Stimulated activated CD8-positive, alpha-beta memory T cell treated with anti-CD3 and anti-CD28 coated beads, Interleukin-12 subunit alpha, Interleukin-12 subunit beta, amount 100 ng/mL, for 1 hour (primary cell): ENCODE measurements around the gene SDK1.
"Not testable (repeated sequence)": the region's sequence is repeated elsewhere in the genome, so short reads cannot be mapped to it uniquely, and the experiment has no call there.

Experiments used
- DNase-seq: peaks from one replicate; pipeline ENCODE4 v3.0.0-alpha.2; 2020; ENCODE audit warnings: low read depth

SDK1 gene

DNA sequence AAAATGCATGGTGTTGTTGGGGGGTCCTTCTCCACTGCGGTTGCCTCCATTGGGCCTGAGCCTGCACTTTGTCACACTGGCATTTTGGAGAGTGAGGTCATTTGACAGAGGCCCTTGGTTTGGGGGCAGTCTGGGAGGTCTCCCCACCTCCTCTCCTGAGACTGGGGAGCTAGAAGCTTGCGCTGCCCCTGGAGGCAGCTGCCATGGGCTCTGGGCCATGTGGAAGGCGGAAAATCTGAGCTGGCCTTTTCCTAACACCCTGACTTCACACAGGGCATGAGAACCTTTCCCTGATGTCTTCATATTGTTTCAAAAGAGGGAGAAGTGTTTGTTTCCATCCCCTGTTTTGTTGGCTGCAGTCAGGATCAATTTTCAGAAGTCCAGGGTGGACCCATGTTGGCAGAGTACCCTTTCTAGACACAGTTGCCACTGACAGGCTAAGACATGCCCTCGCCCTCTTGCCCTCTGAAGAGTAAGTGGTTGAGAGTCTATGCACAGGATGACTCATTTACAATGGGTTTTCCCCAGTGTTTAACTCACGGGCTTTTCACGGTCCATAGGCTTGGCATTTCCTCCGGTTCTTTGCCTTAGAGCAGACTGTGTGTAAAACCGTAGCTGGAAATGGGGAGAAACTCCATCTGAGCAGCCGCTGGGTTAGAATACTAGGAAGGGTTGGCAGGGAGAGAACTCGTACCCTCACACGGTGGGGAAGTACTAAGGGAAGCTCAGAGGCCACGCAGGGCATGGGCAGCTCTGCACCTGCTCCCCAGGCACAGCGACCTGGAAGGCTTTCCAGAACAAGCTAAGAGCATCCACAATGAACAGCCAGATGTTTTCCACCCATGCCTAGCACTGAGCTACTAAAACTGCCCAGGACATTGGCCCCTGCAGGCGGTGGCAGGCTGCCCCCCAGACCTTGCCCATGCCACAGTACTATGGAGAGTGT lies 655.0 kb downstream of the SDK1 start:
- DNase-seq = no peak

DNA sequence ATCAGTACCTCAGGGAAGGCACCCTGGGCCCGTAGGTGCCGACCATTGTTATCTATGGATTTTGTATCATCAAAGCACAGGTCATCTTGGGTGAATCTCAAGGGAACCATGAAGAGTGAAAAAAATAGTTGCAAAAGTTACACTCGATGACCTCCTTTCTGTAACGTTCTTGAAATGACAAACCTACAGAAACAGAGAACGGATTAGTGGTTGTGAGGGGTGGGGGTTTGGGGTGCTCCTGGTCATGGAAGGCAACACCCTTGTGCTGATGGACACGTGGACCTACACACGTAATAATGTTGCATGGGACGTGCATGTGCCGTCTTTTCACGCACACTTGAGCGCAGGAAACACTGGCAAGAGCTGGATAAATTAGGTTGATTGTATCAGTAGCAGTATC lies 655.9 kb downstream of the SDK1 start:
- no peak for DNase-seq

DNA sequence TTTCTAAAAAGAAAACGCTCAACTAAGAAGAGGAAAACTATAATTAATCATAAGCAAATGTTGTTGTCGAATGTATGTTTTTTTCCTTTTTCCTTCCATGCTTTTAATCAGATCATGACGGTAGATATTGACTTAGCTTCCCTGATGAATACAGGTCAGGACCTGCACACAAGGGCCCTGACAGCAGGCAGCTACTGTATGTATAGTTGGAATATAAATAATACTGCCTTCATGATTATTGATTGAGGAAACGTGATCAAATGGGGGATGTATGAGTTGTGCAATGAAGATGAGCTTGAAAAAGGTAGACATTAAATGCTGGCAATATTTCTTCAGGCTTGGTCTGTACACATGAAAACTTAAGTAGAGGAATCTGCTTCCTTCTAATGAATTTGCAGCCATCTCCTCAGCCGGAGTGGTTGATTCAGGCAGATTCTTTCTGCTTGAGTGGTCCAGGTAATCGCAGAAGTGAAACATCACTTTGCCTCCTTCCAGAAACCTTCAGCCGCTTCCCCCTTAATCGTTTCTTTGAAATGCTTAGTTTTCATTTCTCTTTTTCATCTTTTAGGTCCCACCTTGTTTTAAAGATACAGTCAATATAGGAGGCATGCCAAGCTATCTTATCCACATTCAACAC lies 656.5 kb downstream of the SDK1 start:
- no peak for DNase-seq

DNA sequence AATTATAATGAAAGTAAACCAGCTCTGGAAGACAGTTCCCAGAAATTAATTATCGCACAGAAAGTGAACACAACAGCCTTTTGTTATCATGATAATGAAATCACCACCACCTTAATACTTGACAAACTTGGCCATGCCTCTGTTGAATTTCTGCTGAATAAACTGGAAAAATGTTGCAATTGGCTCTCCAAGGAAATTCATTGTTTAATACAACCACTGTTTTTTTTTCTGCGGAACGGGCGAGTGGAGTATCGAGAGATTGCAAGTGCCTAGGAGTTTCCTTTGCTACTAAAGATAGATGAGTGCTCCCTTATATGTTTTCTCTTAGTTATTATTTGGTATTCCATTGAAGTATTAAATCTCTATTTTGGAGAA lies 657.0 kb downstream of the SDK1 start:
- no peak for DNase-seq

DNA sequence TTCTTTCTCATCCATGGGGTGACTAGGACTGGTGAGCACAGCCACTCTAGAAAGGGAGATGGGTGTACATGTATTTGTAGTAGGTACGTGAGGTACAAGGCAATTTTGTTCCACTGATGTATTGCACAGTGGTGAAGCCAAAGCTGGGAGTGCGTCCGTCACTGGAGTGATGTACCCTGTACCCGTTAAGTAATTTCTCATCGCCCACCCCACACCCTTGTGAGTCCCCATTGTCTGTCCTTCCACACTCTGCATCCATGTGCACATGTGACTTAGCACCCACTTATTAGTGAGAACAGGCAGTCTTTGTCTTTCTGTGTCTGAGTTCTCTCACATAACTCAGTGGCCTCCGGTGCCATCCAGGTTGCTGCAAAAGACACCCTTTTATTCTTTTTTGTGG lies 658.3 kb downstream of the SDK1 start:
- DNase-seq = no peak

DNA sequence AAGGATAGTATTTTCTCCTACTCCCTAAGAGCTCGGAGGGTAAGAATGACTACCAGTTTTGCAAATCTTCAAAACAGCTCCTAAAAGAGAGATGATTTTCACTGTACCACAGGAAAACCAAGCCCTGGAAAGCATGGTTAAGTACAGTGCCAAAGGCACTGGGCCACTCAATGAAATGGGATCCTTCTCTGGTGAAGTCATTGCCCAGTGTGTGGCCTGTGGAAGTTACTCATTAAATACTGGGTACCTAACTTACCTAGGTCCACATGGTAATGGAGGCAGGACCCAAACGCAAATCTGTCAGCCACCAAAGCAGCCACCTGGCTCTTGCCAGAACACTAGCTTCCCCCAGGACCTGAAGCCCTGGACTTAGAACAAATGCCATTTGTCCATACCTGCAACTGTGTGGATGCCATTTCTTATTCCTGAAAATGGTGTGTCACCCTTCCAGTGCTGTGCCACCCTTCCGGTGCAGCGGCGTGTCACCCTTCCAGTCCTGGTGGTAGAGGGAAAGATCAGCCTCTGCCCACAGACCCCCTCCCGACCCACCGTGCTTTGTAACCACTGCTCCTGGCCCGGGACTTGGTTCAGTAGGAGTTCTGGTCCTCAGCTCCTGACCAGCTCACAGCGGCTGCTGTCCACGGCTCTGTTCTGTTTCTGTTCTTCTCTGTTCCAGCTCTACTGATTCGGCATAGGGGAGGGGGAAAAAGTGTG lies 659.2 kb downstream of the SDK1 start:
- DNase-seq = no peak

DNA sequence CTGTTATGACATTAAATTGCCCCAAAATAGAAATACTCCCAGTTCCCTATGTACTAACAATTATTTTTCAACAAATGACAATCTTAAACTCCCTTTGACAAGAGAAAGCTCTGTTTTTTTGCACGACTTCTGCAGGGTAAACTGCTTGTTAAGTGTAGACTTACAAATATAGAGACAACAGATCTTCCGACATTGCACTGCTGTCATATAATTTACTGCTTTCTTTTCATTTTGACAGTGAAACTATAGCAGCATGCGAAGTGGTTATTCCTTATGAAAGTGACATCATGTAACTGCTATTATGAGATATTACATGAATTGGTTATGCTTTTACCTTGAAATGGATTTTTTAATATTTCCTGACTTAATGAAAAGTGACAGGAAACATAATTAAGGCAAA lies 659.9 kb downstream of the SDK1 start:
- no peak for DNase-seq

DNA sequence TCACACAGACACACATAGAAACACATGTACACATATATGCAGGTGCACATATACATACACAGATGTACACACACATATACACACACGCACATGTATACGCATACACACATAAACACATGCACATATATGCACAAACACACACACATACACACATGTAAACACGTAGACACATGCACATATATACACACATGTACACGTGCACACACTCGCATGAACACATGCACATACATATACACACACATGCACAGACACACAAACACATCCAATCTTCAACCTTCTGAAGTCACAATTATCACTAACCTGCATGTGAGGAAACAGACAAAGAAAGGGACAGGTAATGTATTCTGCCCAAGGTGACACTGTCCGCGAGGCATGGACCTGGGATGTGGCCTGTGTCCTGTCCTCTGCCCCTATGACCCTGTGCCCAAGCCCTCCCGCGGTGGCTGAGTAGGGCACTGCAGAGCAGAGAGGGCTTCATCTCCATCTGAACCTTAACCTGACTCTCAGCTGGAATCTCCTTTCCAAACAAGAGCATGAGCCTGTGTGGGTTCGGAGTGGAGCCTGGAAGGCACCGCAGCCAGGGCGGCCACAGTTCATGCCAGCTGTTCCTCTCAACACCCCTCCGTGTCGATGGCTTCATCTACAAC lies 660.9 kb downstream of the SDK1 start:
- no peak for DNase-seq

DNA sequence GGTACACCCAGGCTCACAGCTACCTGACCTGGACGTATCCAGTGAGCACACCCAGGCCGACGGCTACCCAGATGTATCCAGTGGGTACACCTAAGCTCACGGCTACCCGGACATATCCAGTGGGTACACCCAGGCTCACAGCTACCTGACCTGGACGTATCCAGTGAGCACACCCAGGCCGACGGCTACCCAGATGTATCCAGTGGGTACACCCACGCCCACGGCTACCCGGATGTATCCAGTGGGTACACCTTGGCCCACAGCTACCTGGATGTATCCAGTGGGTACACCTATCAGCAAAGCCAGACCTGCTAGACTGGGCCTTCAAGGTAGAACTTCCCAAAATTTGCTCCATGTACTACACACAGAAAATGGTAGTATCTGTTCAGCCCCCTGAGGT lies 662.7 kb downstream of the SDK1 start:
- DNase-seq = not testable (repeated sequence)

DNA sequence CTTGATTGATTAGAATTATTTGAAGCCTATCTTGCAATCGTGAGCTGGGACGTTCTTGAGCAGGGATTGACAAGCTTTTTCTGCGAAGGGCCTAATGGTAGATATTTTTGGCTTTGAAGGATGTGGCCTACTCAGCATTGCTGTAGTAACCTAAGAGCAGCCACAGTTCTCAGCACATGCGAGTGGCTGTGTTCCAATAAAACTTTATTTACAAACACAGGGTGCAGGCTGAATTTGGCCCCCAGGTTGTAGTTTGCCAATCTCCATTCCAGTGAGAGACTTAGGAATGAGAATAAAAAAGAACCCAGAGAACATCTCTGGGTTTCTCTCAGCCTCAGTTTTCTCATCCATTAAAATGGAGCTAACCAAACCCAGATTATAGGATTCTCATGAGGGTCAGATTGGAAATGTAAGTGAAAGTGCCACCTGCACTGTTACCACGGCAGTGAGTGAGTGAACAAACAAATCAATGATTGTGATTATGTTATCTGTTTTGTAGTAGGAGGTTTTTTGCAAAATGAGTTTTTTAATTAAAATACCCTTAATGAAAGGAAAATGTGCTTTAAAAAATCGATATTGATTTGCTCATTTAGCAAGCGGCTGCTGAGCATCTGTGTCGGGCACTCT lies 664.0 kb downstream of the SDK1 start:
- no peak for DNase-seq

DNA sequence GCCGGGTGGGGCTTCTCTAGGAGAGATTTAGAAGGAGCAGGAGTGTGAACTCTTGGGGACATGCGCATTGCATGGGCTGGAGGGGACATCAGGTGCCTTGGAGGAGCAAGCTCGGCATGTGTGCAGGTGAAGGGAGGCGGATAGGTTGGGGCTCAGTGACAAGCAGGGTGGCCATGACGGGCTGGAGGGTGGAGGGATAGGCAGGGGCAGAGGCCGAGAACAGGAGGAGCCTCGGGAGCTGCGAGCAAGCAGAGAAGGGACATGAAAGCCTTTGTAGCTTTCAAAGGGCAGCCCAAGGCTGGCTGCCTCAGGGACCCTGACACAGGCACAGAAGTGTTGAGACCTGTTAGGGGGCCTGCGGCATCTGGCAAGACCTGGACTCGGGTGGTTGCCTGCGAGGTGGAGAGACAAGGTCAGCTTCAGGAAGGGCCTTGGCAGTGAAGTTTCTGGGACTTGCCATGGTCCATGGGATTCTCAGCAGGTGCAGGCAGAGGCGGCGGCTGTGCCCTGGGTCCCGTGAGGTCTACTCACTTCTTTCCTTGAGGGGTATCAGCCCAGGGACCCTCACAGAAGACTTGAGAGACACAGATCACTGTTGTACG lies 664.8 kb downstream of the SDK1 start:
- DNase-seq = no peak

DNA sequence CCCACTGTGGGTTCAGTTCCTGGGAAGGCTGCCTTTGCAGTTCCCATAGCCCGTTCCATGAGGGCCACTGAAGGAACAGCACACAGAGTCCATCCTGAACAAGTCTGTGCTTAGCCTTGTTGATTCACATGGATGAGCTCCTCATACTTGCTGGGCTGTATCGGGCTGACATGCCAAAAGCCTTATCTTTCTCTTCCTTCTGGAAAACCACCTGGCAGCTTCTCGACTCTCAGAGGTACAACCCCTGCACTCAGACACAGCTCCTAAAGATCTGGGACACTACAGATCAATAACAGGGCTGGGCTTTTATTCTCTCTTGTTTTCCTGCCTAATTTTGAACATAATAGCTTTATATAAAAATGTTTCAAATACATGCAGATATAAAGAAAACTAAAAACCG lies 667.2 kb downstream of the SDK1 start:
- DNase-seq = no peak

DNA sequence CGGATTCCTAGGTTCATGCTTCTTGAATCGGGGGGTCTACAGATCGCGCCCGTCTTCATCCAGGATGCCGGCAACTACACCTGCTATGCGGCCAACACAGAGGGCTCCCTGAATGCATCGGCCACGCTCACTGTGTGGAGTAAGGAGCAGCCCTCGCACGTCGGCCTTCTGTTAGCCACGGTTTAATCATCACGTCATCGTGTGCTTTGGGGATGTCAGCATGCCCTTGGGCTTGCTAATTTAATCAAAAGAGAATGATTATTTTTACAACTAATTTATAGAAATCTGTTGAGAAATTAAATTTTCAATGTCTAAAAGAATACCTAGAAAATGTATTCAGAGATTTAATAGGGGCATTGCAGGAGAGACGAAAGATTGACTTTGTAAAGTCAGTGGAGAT lies 668.2 kb downstream of the SDK1 start:
- no peak for DNase-seq

DNA sequence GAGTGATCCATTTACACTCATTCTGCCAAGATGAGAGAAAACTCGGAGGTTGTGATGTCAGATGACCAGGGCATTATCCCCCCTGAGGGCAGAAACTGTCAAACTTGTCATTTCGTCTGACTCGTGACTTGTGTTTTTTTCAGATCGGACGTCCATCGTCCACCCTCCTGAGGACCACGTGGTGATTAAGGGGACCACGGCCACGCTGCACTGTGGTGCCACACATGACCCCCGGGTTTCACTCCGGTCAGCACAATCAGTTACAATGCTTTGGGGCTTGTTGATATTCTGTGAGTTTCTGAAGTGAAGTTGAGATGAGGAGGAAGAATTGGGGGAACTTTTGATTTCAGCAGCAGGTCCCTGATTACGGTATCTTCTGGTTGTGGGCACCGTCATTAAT lies 670.3 kb downstream of the SDK1 start:
- no peak for DNase-seq

DNA sequence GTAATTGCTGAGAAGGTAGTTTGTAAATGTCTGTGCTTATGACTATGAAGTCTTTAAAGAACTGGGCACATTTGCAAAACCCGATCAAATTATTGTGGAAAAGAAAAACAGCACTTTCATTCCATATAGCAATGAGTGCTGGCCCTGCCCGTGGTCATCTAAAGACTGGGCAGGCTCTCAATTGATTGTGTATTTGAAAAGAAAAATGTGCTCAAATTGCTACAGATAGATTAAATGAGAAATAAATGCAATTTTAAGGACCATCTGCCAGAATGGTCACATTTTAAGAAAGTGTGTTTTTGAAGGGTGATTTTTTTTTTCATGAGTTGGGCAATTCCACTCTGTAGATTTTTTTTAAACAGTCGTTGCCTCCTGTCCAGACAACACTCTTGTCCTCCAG lies 672.2 kb downstream of the SDK1 start:
- DNase-seq = no peak

DNA sequence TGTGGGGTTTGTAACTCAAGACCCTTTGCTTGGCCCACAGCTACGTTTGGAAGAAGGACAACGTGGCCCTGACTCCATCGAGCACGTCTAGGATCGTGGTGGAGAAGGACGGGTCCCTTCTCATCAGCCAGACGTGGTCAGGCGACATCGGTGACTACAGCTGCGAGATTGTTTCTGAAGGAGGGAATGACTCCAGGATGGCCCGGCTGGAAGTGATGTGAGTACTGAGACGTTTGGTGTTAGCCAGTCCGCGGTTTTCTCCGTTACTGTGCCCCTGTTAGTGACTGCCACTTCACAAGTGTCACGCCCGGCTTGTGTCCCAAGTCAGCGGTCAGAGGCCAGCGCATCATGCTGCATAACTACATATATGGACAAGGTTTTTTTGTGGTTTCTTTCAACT lies 673.3 kb downstream of the SDK1 start:
- DNase-seq = no peak

DNA sequence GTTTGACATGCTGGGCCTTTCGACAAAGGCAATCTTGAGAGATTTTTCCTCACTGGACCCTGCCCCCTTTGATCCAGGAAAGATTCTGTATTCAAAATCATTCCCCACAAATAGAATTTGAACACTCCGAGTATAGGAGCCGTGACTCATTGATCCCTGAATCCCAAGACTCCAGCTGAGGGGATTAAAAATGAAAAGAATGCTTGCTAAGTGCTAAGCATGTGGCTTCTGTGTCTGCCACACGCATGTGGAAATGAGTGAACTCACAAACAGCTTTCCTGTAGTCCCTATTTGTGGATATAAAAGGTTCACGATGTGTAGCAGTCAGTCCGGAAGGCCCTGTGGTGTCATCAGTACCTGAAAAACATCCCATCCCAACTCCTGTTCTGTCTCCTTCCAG lies 674.3 kb downstream of the SDK1 start:
- DNase-seq = no peak

DNA sequence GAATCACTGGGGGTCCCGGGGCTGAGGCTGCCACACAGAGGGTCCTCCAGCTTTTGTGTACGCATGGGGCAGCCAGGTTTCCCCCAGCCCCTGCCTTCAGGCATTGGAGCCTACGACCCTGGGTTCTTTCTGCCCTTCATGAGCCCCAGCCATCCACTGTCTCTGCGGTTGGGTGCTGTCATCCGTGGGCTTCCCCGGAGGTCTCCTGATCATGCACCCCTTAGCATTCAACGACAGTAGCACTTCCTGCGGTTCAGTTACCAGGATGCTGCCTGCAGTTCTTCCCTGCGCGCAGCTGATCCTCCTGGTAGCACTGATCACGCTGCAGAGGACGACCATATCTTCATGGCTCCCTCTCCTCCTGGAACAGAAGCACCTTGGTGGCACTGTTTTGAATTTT lies 676.3 kb downstream of the SDK1 start:
- DNase-seq = no peak

DNA sequence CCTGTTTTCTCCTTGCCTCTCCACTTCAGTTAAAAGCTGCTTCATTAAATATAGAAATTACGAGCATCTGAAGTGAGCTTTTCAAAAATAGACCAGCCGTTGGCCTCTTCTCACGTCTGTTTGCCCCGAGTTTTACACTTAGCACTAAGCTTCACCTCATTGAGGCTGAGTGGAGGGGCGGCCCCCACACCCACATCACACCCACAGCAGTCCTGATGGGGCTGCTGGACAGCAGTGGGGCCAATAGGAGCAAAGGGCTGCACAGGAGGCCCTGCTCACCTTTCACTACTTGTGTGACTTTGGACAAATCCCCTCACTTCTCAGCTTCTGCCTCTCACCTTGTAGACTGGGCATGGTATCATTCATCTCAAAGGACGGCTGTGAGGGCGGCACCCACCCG lies 677.8 kb downstream of the SDK1 start:
- DNase-seq = no peak

DNA sequence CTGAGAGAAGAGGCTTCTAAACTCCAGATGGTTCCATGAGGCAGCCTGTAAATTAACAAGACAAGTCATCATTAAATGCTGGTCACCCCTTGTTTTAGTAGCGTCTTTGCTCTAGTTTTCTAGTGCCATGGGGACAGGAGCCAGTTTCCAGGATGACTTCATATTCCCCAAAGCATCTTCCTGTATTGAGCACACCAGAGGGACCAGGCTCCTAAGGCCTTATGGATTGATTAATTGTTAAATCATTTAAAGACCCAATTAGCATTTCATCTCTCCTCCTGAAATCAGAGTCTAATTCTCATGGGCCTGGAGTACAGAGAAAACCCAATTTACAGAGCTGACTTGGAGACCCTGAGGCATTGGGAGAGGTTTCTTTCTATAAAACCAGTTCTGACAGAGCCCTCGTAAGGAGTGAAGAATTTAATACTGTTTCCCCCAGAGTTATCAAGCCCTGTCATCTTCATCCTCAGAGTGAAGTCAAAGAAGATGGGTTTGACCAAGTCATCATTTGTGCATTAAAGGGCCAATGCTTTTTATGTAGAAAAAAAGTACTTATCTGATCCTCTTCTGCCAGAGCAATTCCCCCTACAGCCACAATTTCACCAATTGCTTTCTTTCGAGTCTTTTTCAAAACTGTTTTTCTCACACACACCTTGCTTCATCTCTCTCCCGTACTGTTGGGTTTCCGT lies 678.7 kb downstream of the SDK1 start:
- DNase-seq = no peak

DNA sequence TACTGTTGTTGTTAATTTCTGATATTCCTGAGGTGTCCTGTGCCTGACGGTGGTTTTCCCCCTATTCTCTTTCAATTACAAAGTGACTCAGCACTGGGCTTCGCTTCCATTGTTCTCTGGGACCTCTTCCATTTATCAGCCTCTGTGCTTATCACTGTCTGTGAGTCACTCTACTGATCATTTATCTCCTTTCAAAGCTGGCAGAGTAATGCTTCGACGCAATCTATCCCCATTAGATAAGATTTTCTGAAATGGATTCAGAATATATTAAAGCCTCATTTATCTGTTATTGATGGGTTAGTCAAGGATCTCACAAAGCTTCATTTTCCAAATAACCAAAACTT lies 679.2 kb downstream of the SDK1 start:
- no peak for DNase-seq
